Lower leg skin (tissue), 3 donors: ENCODE measurements around the gene OMA1.

Source experiments
- POLR2A ChIP-seq, 2 donors: fragments of 450-650 bp; IDR thresholded peaks; one replicate each; pipeline ENCODE4 v1.6.1; 2016 to 2017; ENCODE audit warnings: antibody characterized with exemption in 2 of 2, mild to moderate bottlenecking in 1 of 2, moderate library complexity in 1 of 2
- TF ChIP-seq, protein P1 (sequence below), 3 donors: fragments of 450-650 bp; IDR thresholded peaks; one replicate each; pipeline ENCODE4 v1.5.1; 2016; ENCODE audit warnings: antibody characterized with exemption in 3 of 3, mild to moderate bottlenecking in 3 of 3, moderate library complexity in 2 of 3

DNA sequence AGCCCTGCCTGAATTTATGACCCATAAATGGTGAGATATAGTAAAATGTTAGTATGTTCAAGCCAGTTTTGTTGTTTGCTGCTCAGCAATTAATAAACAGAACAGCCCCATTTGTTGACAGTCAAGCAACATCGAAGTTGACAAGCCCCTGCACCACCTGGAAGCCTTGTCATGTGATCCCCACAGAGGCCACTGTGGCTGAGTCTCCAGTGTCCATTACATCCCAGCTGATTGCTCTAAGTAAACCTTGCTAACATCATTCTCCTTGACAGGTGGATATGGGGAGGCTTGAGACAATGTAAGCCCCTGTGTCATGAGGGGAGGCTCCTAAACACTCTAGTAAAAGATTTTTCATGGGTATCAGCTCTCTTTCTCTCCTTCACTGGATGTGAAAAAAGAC is 48.0 kb upstream of the OMA1 start:
- TF ChIP-seq, protein P1, sequence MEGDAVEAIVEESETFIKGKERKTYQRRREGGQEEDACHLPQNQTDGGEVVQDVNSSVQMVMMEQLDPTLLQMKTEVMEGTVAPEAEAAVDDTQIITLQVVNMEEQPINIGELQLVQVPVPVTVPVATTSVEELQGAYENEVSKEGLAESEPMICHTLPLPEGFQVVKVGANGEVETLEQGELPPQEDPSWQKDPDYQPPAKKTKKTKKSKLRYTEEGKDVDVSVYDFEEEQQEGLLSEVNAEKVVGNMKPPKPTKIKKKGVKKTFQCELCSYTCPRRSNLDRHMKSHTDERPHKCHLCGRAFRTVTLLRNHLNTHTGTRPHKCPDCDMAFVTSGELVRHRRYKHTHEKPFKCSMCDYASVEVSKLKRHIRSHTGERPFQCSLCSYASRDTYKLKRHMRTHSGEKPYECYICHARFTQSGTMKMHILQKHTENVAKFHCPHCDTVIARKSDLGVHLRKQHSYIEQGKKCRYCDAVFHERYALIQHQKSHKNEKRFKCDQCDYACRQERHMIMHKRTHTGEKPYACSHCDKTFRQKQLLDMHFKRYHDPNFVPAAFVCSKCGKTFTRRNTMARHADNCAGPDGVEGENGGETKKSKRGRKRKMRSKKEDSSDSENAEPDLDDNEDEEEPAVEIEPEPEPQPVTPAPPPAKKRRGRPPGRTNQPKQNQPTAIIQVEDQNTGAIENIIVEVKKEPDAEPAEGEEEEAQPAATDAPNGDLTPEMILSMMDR (IDR thresholded peaks at IDR 0.05): no peak
- TF ChIP-seq POLR2A (IDR thresholded peaks at IDR 0.05): no peak
